Measurements from ENCODE around the gene PRDM5. TPM values are rescaled to one million over a fixed set of nuclear protein-coding genes. Genes with fewer than 3 reads are reported as not detected.

The PRDM5 gene
- total RNA-seq, 1 donor from 2014 or later = 21.9 TPM

DNA sequence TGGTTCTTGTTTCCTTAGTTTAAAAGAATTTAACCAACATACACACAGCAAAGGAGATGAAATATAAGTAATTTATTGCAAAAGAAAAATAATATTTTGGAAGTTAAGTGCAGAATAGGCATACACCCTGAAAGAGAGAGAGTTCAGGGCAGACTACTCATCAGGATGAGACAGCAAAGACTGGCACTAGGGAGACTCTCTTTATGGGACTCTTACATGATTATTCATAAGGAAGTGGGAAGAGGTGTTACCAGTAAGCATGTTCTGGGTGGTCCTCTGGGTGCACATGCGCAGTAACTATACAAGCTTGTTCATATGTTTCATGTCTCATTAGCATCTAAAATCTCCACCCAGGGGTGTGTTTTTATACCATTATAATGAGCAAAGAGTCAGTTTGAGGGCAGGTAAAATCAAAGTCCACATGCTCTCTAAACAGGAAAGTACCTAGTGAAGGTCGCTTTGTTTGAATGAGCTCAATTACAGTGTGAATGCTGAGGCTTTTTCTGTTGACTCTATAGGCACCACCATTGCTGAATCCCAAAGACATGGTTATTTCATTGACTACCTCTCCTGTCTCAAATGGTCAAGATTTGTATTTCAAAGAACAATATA lies 38.2 kb upstream of the PRDM5 start:
- TF ChIP-seq CTCF (conservative IDR thresholded peaks at IDR 0.05) = no peak
- Mint-ChIP-seq H3K9me3 (no peaks in the 10 kb centered on the region), H3K4me1 (peaks cover 10% of the 10 kb centered on the region), H3K27ac (ENCODE audit: unreplicated experiment) (no peak overlapping the region), H3K4me3 (no peak overlapping the region), H3K27me3 (ENCODE audit: low read depth) (peaks cover 22% of the 10 kb centered on the region), H3K36me3 (ENCODE audit: low read depth) (no peaks in the 10 kb centered on the region)
- DNase-seq (ENCODE audit: low read depth, low spot score) = no peak

DNA sequence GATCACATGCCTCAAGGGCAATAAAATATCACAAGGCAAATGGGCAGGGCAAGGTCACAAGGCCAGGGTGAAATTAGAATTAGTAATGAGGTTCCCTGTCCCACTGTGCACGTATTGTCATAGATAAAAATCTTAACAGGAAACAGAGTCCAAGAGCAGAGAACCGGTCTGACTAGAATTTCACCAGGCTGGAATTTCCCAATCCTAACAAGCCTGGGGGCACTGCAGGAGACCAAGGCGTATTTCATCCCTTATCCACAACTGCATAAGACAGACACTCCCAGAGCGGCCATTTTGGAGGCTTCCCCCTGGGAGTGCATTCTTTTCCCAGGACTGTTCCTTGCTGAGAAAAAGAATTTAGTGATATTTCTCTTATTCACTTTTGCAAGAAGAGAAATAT lies 25.9 kb upstream of the PRDM5 start:
- Mint-ChIP-seq H3K4me1 (no peaks in the 10 kb centered on the region), H3K27me3 (ENCODE audit: low read depth) (no peaks in the 10 kb centered on the region), H3K36me3 (ENCODE audit: low read depth) (peaks cover 30% of the 10 kb centered on the region), H3K27ac (ENCODE audit: unreplicated experiment) (no peak overlapping the region), H3K4me3 (no peak overlapping the region), H3K9me3 (peaks cover 30% of the 10 kb centered on the region)
- TF ChIP-seq CTCF (conservative IDR thresholded peaks at IDR 0.05) = no peak
- no peak for DNase-seq (ENCODE audit: low read depth, low spot score)

DNA sequence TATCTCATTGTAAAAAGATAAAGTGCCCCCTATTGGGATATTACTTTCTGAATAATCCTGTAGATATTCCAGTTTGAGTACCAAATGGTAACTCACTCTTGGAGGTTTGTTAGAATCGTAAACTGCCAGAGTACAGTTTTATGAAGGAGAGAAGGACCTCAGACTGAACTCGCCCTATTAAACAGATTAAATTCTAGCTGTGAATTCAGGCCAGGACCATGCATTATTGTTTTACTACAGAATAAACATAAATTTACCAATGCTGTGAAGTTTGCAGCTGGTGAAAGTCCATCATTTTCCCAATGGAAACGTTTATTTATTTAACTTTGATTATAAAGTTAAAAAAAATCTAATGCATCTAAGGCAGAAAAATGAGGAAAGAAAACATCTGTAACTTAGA lies 20.2 kb upstream of the PRDM5 start:
- Mint-ChIP-seq H3K4me3 (no peak overlapping the region), H3K36me3 (ENCODE audit: low read depth) (peaks cover 13% of the 10 kb centered on the region), H3K9me3 (peaks cover 14% of the 10 kb centered on the region), H3K4me1 (no peaks in the 10 kb centered on the region), H3K27me3 (ENCODE audit: low read depth) (no peaks in the 10 kb centered on the region), H3K27ac (ENCODE audit: unreplicated experiment) (no peak overlapping the region)
- no peak for TF ChIP-seq CTCF (conservative IDR thresholded peaks at IDR 0.05)
- DNase-seq (ENCODE audit: low read depth, low spot score) = no peak

- Mint-ChIP-seq H3K27me3 (ENCODE audit: low read depth) (no peaks in the 10 kb centered on the region), H3K27ac (ENCODE audit: unreplicated experiment) (no peak overlapping the region), H3K36me3 (ENCODE audit: low read depth) (peaks cover 5% of the 10 kb centered on the region), H3K4me1 (no peaks in the 10 kb centered on the region), H3K9me3 (peaks cover 9% of the 10 kb centered on the region), H3K4me3 (no peak overlapping the region)
- DNase-seq (ENCODE audit: low read depth, low spot score) = no peak
- TF ChIP-seq CTCF (conservative IDR thresholded peaks at IDR 0.05) = no peak
Measured at GRCh38 chr4:120940547-120940946, 18.0 kb upstream of the PRDM5 start.

GRCh38 chr4:120939693-120940092 lies 17.2 kb upstream of the PRDM5 start:
- peaks cover 9% of the 10 kb centered on the region for H3K9me3 Mint-ChIP-seq
- DNase-seq (ENCODE audit: low read depth, low spot score) = no peak
- H3K4me3 Mint-ChIP-seq = no peak overlapping the region
- peaks cover 4% of the 10 kb centered on the region for H3K36me3 Mint-ChIP-seq (ENCODE audit: low read depth)
- no peak for TF ChIP-seq CTCF (conservative IDR thresholded peaks at IDR 0.05)
- H3K27ac Mint-ChIP-seq (ENCODE audit: unreplicated experiment) = no peak overlapping the region
- no peaks in the 10 kb centered on the region for H3K4me1 Mint-ChIP-seq
- no peaks in the 10 kb centered on the region for H3K27me3 Mint-ChIP-seq (ENCODE audit: low read depth)

All from neural crest cell (in vitro differentiated cells).